CD4-positive, alpha-beta T cell treated with Interleukin-21 for 1 hour (primary cell): Measurements from ENCODE around the gene CCSER1.
"Not testable (repeated sequence)": the region's sequence is repeated elsewhere in the genome, so short reads cannot be mapped to it uniquely, and the experiment has no call there.

ENCODE experiments used
- DNase-seq: peaks from one replicate; pipeline ENCODE4 v3.0.0-alpha.2; 2020

CCSER1 gene

DNA sequence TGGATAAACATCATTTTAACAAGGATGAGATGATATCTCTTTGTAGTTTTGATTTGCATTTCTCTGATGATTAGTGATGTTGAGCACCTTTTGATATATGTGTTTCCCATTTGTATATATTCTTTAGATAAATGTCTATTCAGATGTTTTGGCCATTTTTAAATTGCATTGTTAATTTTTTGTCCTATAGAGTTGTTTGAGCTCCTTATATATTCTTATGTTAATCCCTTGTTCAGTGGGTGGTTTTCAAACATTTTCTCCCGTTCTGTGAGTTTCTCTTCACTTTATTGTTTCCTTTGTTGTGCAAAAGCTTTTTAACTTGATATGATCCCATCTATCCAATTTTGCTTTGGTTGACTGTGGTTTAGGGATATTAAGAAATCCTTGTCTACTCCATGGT lies 606.0 kb downstream of the CCSER1 start:
- DNase-seq = no peak

GRCh38 chr4:90745176-90745575 lies 618.0 kb downstream of the CCSER1 start:
- DNase-seq = no peak

GRCh38 chr4:90753068-90753467 lies 625.9 kb downstream of the CCSER1 start:
- no peak for DNase-seq

GRCh38 chr4:90757534-90758060 lies 630.4 kb downstream of the CCSER1 start:
- DNase-seq = no peak

DNA sequence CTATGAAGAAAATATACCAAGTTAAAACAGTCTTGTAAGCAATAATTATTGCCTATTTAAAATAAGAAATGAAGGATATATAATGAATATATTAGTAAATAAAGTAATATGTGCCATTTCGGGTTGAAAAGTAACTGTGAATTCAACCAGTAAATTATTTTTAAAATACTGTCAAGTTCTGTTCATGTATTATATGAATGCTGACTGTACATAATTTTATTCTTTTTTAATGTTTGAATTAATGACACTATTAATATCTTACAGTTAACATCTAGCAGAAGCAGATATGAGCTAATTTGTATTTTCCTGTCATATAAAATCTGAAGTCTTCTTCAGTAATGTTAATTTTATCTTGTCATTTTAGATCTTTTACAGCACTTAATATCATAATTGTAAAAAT lies 632.9 kb downstream of the CCSER1 start:
- DNase-seq = no peak

DNA sequence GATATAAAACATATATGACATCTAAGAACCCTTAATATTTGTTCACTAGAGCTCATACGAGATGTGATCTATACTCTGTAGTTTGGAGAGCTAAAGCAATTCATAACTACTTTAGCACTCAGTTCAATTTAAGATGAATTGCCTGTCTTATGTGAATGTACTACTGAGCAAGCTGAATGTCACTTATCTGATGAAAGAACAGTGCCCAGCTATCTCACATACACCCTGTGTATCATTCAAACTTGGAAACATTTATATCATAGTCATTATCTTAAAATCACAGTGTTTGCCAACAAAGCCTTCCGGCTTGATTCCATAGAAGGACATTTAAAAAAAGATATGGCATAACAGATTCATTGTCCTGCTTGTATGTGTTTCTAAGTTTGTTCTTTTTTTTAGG lies 639.6 kb downstream of the CCSER1 start:
- DNase-seq = no peak

DNA sequence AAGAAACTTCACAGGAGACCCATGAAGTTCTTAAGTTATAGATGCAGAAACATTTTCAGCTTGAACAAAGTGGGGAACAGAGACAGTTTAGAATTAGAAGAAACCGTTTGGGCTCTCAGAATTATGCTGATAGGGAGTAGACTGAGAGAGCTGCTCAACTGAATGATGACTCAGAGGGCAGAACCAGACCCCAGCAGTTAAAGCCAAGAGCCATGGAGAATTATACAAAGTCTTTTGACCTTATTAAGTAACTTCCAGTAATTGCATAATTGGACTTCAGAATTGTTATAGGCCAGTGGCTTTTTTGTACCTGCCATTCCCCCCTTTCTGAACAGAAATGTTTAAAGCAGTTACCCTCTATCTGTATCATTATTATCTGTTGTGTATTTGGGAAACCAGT lies 642.1 kb downstream of the CCSER1 start:
- DNase-seq = no peak

DNA sequence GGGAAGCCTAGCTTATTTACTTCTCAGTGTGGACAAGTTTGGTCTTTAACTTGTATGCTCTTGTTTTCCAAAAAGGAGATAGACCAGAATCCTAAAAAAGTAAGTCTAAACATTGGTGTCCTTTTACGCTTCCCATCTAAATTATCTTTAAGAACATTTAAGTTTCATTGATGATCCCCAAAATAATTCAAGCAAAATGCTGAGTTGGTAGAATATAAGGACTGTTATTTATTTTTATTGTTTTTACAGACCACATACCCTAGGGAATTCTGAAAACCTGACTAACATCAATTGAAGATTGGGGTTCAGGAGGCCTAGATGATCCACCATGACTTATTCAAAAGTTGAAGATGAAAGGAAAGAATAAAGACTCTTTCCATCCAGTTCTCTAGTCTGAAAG lies 653.0 kb downstream of the CCSER1 start:
- no peak for DNase-seq

- DNase-seq = no peak
These were observed 659.4 kb downstream of the CCSER1 start for GRCh38 chr4:90786602-90787001.

DNA sequence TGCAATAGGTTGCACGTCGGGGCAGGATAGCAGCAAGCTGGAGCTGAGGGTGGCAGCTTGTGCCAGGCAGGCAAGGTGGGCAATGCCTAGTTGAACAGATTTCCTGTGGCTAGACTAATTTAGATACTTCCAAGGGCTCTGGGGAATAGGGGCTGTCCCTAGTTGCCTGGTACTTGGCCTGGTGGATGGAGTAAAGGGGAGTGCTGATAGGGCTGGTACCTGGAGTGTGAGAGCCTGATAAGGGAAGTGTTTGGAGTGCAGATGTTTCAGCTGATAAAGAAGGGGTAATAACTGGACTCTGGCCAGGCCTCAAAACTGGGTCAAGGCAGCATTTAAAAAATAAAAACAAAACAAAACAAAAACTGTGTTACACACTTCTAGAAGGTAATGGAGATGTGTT lies 665.5 kb downstream of the CCSER1 start:
- no peak for DNase-seq

DNA sequence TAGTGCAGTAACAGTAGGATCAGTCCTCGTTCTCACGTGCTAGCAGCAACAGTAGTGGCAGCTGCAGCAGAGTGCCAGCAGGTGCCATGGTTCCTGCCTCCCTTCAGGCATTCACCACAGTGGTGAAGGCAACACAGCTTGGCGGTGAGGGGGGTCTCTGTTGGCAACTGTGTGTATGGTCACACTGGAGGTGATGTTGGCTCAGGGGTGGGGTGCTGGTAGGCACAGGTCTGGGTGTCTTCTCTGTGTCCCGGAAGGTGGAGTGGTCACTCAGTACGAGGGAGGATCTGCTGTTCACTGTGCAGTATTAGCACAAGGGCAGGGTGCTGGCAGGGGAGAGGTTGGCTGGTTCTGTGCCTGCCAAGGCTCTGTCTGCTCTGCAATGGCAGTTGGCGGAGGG lies 671.8 kb downstream of the CCSER1 start:
- no peak for DNase-seq

DNA sequence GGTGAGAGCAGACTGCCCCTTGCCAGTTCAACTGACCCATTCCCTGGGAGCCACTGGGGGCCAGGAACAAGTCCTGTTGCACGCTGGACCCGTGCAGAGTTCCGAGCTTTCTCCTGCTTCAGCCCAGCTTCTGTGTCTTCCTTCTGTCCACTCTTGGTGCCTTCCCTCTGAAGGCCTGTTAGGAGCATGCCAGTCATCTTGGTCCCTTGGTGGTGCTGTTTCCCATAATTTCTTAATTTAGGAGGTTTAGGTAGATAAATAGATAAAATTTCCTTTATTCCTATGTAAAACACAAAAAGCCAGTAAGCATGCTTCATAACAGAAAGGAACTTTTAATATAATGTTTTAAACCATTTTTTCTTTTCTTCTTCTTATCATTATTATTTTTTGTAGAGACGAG lies 672.7 kb downstream of the CCSER1 start:
- DNase-seq = no peak

GRCh38 chr4:90815569-90815968 lies 688.4 kb downstream of the CCSER1 start:
- no peak for DNase-seq

DNA sequence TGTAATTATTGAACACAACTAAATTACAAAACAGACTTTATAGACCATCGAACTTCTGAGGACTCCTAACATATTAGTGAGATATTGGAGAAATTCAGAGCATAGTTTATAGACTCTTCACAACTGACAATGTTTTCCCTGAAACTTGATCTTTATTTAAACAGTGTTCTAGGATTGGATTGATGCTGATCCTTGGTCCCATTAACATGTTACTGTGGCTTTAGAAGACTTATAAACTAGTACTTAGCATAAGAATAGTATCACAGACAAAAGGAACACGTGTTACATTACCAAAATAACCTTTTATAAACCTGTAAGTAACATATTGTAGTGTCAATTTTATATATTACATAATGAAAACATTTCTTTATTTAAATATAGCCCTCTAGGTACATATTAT lies 689.6 kb downstream of the CCSER1 start:
- DNase-seq = no peak

GRCh38 chr4:90824266-90825150 lies 697.3 kb downstream of the CCSER1 start:
- DNase-seq = no peak

DNA sequence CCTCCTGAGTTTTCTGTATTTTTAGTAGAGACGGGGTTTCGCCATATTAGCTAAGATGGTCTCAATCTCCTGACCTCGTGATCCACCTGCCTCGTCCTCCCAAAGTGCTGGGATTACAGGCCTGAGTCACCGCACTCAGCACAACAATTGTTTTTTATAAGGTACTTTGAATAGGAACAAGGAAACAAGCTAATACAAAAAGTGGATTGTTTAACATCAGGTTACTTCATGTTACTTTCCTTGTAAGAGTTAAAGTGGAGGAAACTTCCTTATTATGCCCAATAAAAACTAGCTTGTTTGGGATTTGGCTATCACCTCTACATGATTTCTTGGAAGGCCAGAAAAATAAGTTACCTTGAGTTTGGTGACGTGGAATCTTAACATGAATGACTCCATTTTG lies 698.7 kb downstream of the CCSER1 start:
- no peak for DNase-seq

DNA sequence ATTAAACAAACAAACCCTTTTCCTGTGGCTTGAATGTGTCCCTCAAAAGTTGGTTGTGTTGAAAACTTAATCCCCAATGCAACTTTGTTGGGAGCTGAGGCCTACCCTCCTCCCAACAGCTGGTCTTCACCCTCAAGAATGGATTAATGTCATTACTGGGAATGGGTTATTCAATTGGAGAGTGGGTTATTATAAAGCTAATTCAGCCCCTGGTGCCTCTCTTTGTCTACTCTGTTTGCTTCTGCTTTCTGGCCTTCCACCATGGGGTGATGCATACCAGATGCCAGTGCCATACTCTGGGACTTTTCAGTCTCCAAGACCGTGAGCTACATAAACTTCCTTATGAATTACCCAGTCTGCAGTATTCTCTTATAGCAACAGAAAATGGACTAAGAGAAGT lies 706.5 kb downstream of the CCSER1 start:
- no peak for DNase-seq

- DNase-seq = no peak
These were observed 710.0 kb downstream of the CCSER1 start for GRCh38 chr4:90837241-90837640.

GRCh38 chr4:90838859-90839258 lies 711.7 kb downstream of the CCSER1 start:
- not testable (repeated sequence) for DNase-seq

GRCh38 chr4:90840291-90840690 lies 713.1 kb downstream of the CCSER1 start:
- DNase-seq = no peak

DNA sequence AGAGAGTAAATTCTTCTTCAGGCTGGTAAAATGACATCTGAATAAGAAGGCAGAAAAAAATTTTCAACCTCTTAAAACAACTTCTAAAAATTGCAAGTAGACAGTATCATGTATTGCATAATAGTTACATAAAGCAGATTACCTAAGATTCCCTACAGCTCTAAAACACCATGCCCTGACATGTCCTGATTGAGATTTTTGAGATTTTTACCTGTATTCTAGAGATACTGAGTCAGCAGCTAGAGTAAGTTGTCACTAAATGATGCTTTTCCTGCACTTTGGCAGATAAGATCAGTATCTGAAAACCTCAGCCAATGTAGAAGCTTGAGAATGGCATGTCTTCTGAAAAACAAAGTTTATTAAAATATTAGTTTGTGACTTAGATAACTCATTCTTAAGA lies 713.6 kb downstream of the CCSER1 start:
- no peak for DNase-seq

- DNase-seq = no peak
These were observed 714.5 kb downstream of the CCSER1 start for GRCh38 chr4:90841676-90842075.

GRCh38 chr4:90842960-90843359 lies 715.8 kb downstream of the CCSER1 start:
- no peak for DNase-seq

- DNase-seq = no peak
These were observed 717.0 kb downstream of the CCSER1 start for GRCh38 chr4:90844241-90844640.

- DNase-seq = no peak
These were observed 718.6 kb downstream of the CCSER1 start for GRCh38 chr4:90845777-90846176.
